HCT116 (cell line): Measurements from ENCODE around the gene CCDC106. TPM values are rescaled to one million over a fixed set of nuclear protein-coding genes. Genes with fewer than 3 reads are reported as not detected.

Experiments used
- ATAC-seq: fragments of 200-7000 bp; cut with Tn5 transposase; 2 replicates; pipeline ENCODE4 v1.9.1; 2020; ENCODE audit warnings: mild to moderate bottlenecking, moderate library complexity
- BruUV-seq: library from RNA; stranded (reverse); fragments of 400-500 nt; replicated peaks from 2 replicates; lab custom pipeline; 2021; lab: Mats Ljungman, UMichigan
- CTCF ChIA-PET: fragments of 300-600 bp; sonication (Branson Sonifier 250); formaldehyde crosslinking; loops from one replicate; lab custom pipeline; 2021; ENCODE audit warnings: antibody characterized with exemption; lab: Charles Lee
- POLR2A ChIA-PET: fragments of 300-600, 350-600 bp; sonication (Branson Sonifier 250); formaldehyde crosslinking; loops from one replicate; lab custom pipeline; 2021; ENCODE audit warnings: antibody characterized with exemption; lab: Charles Lee
- RAD21 ChIA-PET, 2 experiments: fragments of 300-600 bp; sonication (Branson Sonifier 250); formaldehyde crosslinking; loops; one replicate each; lab custom pipeline; 2023; ENCODE audit warnings: low total read pairs in 2 of 2; ENCODE audit not compliant: uncharacterized antibody in 2 of 2, unreplicated experiment in 2 of 2, low non-redundant PET in 1 of 2; lab: Charles Lee
- DNase-seq: peaks from one replicate; pipeline ENCODE4 v3.0.0-alpha.2; 2010; ENCODE audit warnings: low read depth, low spot score
- H2AFZ ChIP-seq: fragments of 200-600 bp; shearing (Covaris generic), sonication (generic); 2 replicates; pipeline ENCODE4 v1.6.1; 2017; ENCODE audit warnings: low read depth, mixed run types, mixed read lengths, antibody characterized with exemption, low read length; ENCODE audit not compliant: poor library complexity, severe bottlenecking
- H3K27ac ChIP-seq: 2 replicates; pipeline ENCODE4 v1.5.1; 2012; ENCODE audit warnings: low read depth, low read length
- H3K27me3 ChIP-seq: fragments of 200-600 bp; sonication (generic); 2 replicates; pipeline ENCODE4 v1.6.1; 2016; ENCODE audit warnings: mixed run types, low read length, mixed read lengths; ENCODE audit not compliant: insufficient read depth
- H3K36me3 ChIP-seq, 2 experiments: fragments of 200-500 bp in 1 of 2; fragments of 200-600 bp in 1 of 2; sonication (Bioruptor generic) in 1 of 2; sonication (generic) in 1 of 2; 2 replicates each; pipeline versions ENCODE4 v1.5.1 to v1.6.1; 2014 to 2016; ENCODE audit warnings: low read length in 2 of 2, inconsistent platforms in 1 of 2, mixed read lengths in 1 of 2, mixed run types in 1 of 2; ENCODE audit not compliant: insufficient read depth in 2 of 2, control insufficient read depth in 1 of 2
- H3K4me1 ChIP-seq, 2 experiments: fragments of 200-600 bp in 1 of 2; sonication (generic) in 1 of 2; 2 replicates each; pipeline versions ENCODE4 v1.5.1 to v1.6.1; 2012 to 2017; ENCODE audit warnings: low read length in 2 of 2, inconsistent platforms in 1 of 2, mild to moderate bottlenecking in 1 of 2, mixed read lengths in 1 of 2, mixed run types in 1 of 2, moderate library complexity in 1 of 2; ENCODE audit not compliant: insufficient read depth in 2 of 2, control insufficient read depth in 1 of 2
- H3K4me2 ChIP-seq: fragments of 200-600 bp; sonication (generic); 2 replicates; pipeline ENCODE4 v1.6.1; 2017; ENCODE audit warnings: mixed run types, low read length, mixed read lengths
- H3K4me3 ChIP-seq, 2 experiments: fragments of 200-600 bp in 1 of 2; sonication (generic) in 1 of 2; replicated peaks in 1 of 2; 2 replicates each; pipeline ENCODE4 v1.5.1; 2011 to 2016; ENCODE audit warnings: low read length in 2 of 2, control low read depth in 1 of 2, low read depth in 1 of 2, mild to moderate bottlenecking in 1 of 2, mixed read lengths in 1 of 2, mixed run types in 1 of 2
- H3K79me2 ChIP-seq: fragments of 200-600 bp; sonication (generic); 2 replicates; pipeline ENCODE4 v1.6.1; 2017; ENCODE audit warnings: mild to moderate bottlenecking, mixed run types, low read length, moderate library complexity, mixed read lengths; ENCODE audit not compliant: insufficient read depth
- H3K9ac ChIP-seq: fragments of 200-600 bp; sonication (generic); 2 replicates; pipeline ENCODE4 v1.6.1; 2016; ENCODE audit warnings: low read length, mixed read lengths
- H3K9me2 ChIP-seq: fragments of 200-600 bp; sonication (generic), shearing (Covaris generic); 2 replicates; pipeline ENCODE4 v1.6.1; 2017; ENCODE audit warnings: mixed run types, mild to moderate bottlenecking, moderate library complexity; ENCODE audit not compliant: insufficient read depth
- H3K9me3 ChIP-seq, 2 experiments: fragments of 200-500 bp in 1 of 2; fragments of 200-600 bp in 1 of 2; sonication (Bioruptor generic) in 1 of 2; sonication (generic) in 1 of 2; 2 replicates each; pipeline ENCODE4 v1.6.1; 2014 to 2017; ENCODE audit warnings: low read length in 2 of 2, mixed read lengths in 2 of 2, inconsistent platforms in 1 of 2, low read depth in 1 of 2, mild to moderate bottlenecking in 1 of 2, mixed run types in 1 of 2, moderate library complexity in 1 of 2; ENCODE audit not compliant: control insufficient read depth in 1 of 2, insufficient read depth in 1 of 2
- H4K20me1 ChIP-seq: fragments of 200-600 bp; sonication (generic), shearing (Covaris generic); 2 replicates; pipeline ENCODE4 v1.6.1; 2017; ENCODE audit warnings: mixed run types, mild to moderate bottlenecking, moderate library complexity; ENCODE audit not compliant: insufficient read depth
- CEBPB ChIP-seq: IDR thresholded peaks from 2 replicates; pipeline ENCODE4 v1.6.1; 2012; ENCODE audit warnings: low read depth
- ELF1 ChIP-seq: IDR thresholded peaks from 2 replicates; pipeline ENCODE4 v1.6.1; 2012; ENCODE audit warnings: low read depth, borderline replicate concordance
- EZH2 ChIP-seq: fragments of 200-600 bp; sonication (generic); IDR thresholded peaks from 2 replicates; pipeline ENCODE4 v1.6.1; 2017; ENCODE audit warnings: antibody characterized with exemption, mixed run types
- FOSL1 ChIP-seq: IDR thresholded peaks from 2 replicates; pipeline ENCODE4 v1.6.1; 2012; ENCODE audit warnings: low read depth
- JUND ChIP-seq: IDR thresholded peaks from 2 replicates; pipeline ENCODE4 v1.6.1; 2012
- POLR2A ChIP-seq: IDR thresholded peaks from 2 replicates; pipeline ENCODE4 v1.7.0; 2011; ENCODE audit warnings: borderline replicate concordance; ENCODE audit not compliant: insufficient read depth, insufficient read length; ENCODE audit errors: extremely low read depth
- POLR2AphosphoS5 ChIP-seq: IDR thresholded peaks from 2 replicates; pipeline ENCODE4 v1.6.1; 2011; ENCODE audit warnings: mild to moderate bottlenecking, low read depth, low read length, moderate library complexity
- RAD21 ChIP-seq: IDR thresholded peaks from 2 replicates; pipeline ENCODE4 v1.6.1; 2012; ENCODE audit warnings: low read depth, mild to moderate bottlenecking
- SP1 ChIP-seq: IDR thresholded peaks from 2 replicates; pipeline ENCODE4 v1.6.1; 2012; ENCODE audit warnings: low read depth
- ZFX ChIP-seq: fragments of 450-650 bp; IDR thresholded peaks from 2 replicates; pipeline ENCODE4 v1.6.1; 2017
- ZNF274 ChIP-seq: fragments of 200-500 bp; sonication (Bioruptor generic); IDR thresholded peaks from 2 replicates; pipeline ENCODE4 v1.6.1; 2014; ENCODE audit warnings: mild to moderate bottlenecking, low read depth, low read length, inconsistent platforms
- intact Hi-C: fragments of 100-400 bp; cut with micrococcal nuclease; formaldehyde crosslinking; loops from 2 replicates; pipeline ENCODE4 v1.10.0; 2022
- total RNA-seq: library from RNA; stranded (reverse); gene quantifications from one replicate; pipeline ENCODE4 v1.2.1, GENCODE V29; 2021; ENCODE audit not compliant: unreplicated experiment
- TF ChIP-seq, protein P1 (sequence below): IDR thresholded peaks from 2 replicates; pipeline ENCODE4 v1.6.1; 2012
- TF ChIP-seq, protein P2 (sequence below): IDR thresholded peaks from 2 replicates; pipeline ENCODE4 v1.6.1; 2011; ENCODE audit warnings: mild to moderate bottlenecking, low read length, moderate library complexity; ENCODE audit not compliant: insufficient replicate concordance; ENCODE audit errors: extremely low read depth
- TF ChIP-seq, protein P3 (sequence below): IDR thresholded peaks from 2 replicates; pipeline ENCODE4 v1.6.1; 2012
- TF ChIP-seq, protein P4 (sequence below), 3 experiments: fragments of 200-600 bp in 1 of 3; sonication (generic) in 1 of 3; IDR thresholded peaks in 2 of 3; conservative IDR thresholded peaks in 1 of 3; 2 replicates each; pipeline ENCODE4 v1.5.1; 2012 to 2017; ENCODE audit warnings: low read depth in 2 of 3, low read length in 2 of 3, antibody characterized with exemption in 1 of 3, borderline replicate concordance in 1 of 3, control low read depth in 1 of 3, mild to moderate bottlenecking in 1 of 3, mixed read lengths in 1 of 3, mixed run types in 1 of 3, moderate library complexity in 1 of 3; ENCODE audit not compliant: insufficient read depth in 1 of 3

CCDC106 gene
- total RNA-seq, 1 experiment from 2014 or later, result 1.0 TPM

DNA sequence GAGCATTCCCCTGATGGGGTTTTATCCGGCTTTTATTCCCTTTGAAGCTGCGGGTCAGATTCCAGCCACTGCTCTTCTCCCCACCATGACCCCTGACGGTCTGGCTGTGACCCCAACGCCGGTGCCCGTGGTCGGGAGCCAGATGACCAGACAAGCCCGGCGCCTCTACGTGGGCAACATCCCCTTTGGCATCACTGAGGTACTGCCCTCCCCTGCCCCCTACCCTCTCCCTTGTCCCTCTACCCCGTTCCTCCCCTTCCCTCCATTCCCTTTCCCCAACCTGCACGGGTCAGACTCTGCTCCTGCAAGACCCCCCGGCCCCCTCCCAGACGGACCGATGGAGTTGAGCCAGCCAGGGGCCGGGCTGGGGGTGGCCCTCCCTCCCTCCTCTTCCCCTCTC is 13.0 kb downstream of the CCDC106 start (continued):
- no peak for TF ChIP-seq CEBPB
- TF ChIP-seq EZH2, result no peak
- no peak for TF ChIP-seq POLR2AphosphoS5
- TF ChIP-seq JUND, result no peak
- TF ChIP-seq, protein P1, sequence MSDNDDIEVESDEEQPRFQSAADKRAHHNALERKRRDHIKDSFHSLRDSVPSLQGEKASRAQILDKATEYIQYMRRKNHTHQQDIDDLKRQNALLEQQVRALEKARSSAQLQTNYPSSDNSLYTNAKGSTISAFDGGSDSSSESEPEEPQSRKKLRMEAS, result no peak
- no peak for TF ChIP-seq ZNF274
- no peak for TF ChIP-seq POLR2A
- TF ChIP-seq, protein P2, sequence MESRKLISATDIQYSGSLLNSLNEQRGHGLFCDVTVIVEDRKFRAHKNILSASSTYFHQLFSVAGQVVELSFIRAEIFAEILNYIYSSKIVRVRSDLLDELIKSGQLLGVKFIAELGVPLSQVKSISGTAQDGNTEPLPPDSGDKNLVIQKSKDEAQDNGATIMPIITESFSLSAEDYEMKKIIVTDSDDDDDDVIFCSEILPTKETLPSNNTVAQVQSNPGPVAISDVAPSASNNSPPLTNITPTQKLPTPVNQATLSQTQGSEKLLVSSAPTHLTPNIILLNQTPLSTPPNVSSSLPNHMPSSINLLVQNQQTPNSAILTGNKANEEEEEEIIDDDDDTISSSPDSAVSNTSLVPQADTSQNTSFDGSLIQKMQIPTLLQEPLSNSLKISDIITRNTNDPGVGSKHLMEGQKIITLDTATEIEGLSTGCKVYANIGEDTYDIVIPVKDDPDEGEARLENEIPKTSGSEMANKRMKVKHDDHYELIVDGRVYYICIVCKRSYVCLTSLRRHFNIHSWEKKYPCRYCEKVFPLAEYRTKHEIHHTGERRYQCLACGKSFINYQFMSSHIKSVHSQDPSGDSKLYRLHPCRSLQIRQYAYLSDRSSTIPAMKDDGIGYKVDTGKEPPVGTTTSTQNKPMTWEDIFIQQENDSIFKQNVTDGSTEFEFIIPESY, result no peak
- no peak for TF ChIP-seq SP1
- TF ChIP-seq ZFX, result no peak

DNA sequence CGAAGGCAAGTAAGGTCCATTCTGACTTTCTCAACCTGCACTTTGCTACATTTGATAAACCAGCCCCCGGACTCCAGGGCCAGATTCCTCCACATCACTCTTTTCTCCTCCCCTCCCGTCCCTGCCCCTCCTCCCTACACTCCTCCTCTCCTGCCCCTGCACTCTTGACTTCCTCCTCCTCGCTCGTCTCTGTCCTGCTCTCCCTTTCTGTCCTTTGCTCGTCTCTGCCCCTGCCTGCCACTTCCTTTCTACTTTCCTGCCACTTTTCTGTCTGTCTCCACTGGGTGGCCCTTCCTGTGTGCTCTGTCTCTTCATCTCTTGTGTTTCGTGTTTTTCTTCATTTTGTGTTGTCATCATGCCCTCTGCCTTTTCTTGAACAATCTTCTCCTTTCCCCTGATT is 13.8 kb downstream of the CCDC106 start:
- ChIA-PET RAD21 (no interaction called here), POLR2A (no interaction called here), CTCF (no interaction called here)
- TF ChIP-seq ELF1 (no peak), FOSL1 (no peak), RAD21 (no peak)
- TF ChIP-seq, protein P3, sequence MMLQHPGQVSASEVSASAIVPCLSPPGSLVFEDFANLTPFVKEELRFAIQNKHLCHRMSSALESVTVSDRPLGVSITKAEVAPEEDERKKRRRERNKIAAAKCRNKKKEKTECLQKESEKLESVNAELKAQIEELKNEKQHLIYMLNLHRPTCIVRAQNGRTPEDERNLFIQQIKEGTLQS, result no peak
- TF ChIP-seq, protein P4, sequence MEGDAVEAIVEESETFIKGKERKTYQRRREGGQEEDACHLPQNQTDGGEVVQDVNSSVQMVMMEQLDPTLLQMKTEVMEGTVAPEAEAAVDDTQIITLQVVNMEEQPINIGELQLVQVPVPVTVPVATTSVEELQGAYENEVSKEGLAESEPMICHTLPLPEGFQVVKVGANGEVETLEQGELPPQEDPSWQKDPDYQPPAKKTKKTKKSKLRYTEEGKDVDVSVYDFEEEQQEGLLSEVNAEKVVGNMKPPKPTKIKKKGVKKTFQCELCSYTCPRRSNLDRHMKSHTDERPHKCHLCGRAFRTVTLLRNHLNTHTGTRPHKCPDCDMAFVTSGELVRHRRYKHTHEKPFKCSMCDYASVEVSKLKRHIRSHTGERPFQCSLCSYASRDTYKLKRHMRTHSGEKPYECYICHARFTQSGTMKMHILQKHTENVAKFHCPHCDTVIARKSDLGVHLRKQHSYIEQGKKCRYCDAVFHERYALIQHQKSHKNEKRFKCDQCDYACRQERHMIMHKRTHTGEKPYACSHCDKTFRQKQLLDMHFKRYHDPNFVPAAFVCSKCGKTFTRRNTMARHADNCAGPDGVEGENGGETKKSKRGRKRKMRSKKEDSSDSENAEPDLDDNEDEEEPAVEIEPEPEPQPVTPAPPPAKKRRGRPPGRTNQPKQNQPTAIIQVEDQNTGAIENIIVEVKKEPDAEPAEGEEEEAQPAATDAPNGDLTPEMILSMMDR (IDR thresholded peaks at IDR 0.05 in 2 of 3, conservative IDR thresholded peaks at IDR 0.05 in 1 of 3; ENCODE audit: borderline replicate concordance in 1 of 3, insufficient read depth in 1 of 3, low read depth in 2 of 3, low read length in 2 of 3), result no peak
- Histone ChIP-seq H3K9ac (no peak overlapping the region), H3K4me1 (peaks cover 9 to 21% of the 10 kb centered on the region in 2 experiments; a peak in 3 of 4 replicates), H3K4me2 (no peak overlapping the region), H2AFZ (no peak overlapping the region), H3K79me2 (peaks cover 99% of the 10 kb centered on the region), H4K20me1 (peaks cover 6% of the 10 kb centered on the region; the same call in 1 of the 2 replicates), H3K9me3 (no peaks in the 10 kb centered on the region), H3K27ac (no peak overlapping the region), H3K36me3 (peaks cover 55 to 68% of the 10 kb centered on the region in 2 experiments), H3K27me3 (no peaks in the 10 kb centered on the region), H3K9me2 (no peaks in the 10 kb centered on the region), H3K4me3 (no peak overlapping the region)
- intact Hi-C loops, result no loop called here
- no TSS peak for BruUV-seq
- ATAC-seq, result peak; percentile 22; the same call in 1 of the 2 replicates
- no peak for DNase-seq
